Esophagus squamous epithelium (tissue), 4 donors: ENCODE measurements around the gene AHRR.

Experiments
- POLR2A ChIP-seq, 4 donors: fragments of 450-650 bp; IDR thresholded peaks; one replicate each; pipeline ENCODE4 v1.6.1; 2017; ENCODE audit warnings: antibody characterized with exemption in 4 of 4, mild to moderate bottlenecking in 4 of 4, moderate library complexity in 3 of 4
- TF ChIP-seq, protein P1 (sequence below), 6 experiments: fragments of 450-650 bp in 4 of 6; fragments of 200-600 bp in 2 of 6; sonication (generic) in 2 of 6; IDR thresholded peaks; one replicate each; pipeline ENCODE4 v1.5.1; 2016 to 2019; ENCODE audit warnings: antibody characterized with exemption in 6 of 6, mild to moderate bottlenecking in 4 of 6, moderate library complexity in 4 of 6

GRCh38 chr5:446066-446882, 124.8 kb downstream of the AHRR start:
- TF ChIP-seq, protein P1, sequence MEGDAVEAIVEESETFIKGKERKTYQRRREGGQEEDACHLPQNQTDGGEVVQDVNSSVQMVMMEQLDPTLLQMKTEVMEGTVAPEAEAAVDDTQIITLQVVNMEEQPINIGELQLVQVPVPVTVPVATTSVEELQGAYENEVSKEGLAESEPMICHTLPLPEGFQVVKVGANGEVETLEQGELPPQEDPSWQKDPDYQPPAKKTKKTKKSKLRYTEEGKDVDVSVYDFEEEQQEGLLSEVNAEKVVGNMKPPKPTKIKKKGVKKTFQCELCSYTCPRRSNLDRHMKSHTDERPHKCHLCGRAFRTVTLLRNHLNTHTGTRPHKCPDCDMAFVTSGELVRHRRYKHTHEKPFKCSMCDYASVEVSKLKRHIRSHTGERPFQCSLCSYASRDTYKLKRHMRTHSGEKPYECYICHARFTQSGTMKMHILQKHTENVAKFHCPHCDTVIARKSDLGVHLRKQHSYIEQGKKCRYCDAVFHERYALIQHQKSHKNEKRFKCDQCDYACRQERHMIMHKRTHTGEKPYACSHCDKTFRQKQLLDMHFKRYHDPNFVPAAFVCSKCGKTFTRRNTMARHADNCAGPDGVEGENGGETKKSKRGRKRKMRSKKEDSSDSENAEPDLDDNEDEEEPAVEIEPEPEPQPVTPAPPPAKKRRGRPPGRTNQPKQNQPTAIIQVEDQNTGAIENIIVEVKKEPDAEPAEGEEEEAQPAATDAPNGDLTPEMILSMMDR (IDR thresholded peaks at IDR 0.05), result no peak
- no peak for TF ChIP-seq POLR2A (IDR thresholded peaks at IDR 0.05)
